DMS53 (cell line): ENCODE data around the gene G6PC3.
"Not testable (repeated sequence)": the region's sequence is repeated elsewhere in the genome, so short reads cannot be mapped to it uniquely, and the experiment has no call there.

Experiments
- DNase-seq: peaks from one replicate; lab custom pipeline; 2025; lab: John Stamatoyannopoulos, UW

The G6PC3 gene

GRCh38 chr17:44084131-44084538 is 13.6 kb downstream of the G6PC3 start:
- peak; percentile 65 for DNase-seq

GRCh38 chr17:44084921-44085320 is 14.4 kb downstream of the G6PC3 start:
- no peak for DNase-seq

DNA sequence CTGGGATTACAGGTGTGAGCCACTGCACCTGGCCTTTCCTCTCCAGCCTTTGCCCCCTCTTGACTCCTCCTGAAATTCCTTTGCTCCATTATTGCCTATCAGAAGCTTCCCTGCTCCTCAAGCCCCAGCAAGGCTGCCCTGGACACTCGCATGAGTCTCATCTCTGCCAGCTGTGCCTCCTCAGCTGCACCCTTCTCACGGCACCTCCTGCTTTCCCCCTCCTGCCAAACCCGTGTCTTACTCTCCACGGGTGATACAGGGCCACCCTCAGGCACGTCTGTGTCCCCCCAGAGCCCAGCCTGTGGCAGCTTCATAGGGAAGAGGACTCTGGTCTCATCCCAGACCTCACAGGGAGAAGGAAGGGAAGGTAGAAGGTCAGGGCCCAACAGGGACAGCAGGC is 15.4 kb downstream of the G6PC3 start:
- no peak for DNase-seq

DNA sequence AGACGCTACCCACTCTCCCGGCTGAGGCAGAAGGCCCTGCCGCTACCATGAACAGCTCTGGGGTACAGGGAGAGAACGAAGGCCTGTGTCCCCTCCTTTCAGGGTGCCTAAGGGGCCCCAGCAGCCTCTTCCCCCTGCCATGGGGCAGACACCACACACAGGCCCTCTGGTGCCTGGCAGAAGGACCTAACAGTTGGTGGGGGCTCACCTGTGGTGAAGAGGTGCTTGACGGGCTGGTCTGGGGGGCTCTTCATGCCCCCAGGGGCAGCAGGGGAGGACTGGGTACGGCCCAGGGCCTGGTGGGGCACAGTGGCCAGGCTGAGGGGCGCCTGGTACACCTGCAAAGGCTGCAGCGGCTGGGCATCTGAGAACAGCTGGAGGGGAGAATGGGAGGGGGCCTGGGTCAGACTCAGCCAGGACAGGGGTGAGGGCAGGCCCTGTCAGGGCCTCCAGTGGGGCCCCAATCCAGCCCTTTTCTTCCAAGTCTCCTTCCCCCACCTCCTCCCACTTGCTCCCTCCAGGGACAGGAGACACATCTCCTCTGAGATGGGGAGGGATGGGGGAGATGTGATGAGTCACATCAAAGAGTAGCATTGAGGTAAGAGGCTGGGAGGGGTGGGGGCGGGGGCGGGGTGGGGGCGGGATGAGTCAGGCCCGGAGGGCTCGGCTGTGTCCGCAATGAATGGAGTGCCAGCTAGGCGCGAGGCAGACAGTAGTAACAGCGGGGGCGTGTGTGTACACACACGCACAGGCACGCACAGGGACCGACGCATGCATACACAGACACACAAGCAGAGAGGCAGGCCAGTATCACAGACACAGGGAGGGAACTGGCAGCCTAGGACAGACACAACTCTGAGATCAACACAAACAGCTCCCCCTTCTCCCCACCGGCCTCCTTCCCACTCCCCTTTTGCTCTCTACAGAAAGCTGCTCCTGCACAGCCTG is 16.1 kb downstream of the G6PC3 start:
- DNase-seq = peak; percentile 91

DNA sequence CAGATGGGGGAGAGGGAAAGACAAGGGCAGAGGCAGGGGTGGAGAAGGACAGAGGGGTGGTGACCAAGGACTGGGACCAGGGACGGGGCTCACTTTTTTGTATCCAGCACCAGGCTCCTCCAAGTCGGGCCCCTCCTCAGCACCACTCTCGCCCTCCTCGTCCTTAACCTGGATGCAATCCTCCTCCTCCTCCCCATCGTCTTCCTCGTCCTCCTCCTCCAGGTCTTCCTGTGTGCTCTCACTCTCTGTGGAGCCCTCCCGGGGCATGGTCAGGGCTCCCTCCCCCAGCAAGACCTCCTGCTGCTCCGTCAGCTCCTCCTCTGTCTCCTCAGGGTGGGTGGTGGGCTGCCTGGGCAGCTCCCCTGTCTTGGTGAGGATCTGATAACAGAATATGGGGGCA is 16.8 kb downstream of the G6PC3 start:
- DNase-seq = no peak

GRCh38 chr17:44088254-44088653 is 17.7 kb downstream of the G6PC3 start:
- no peak for DNase-seq

DNA sequence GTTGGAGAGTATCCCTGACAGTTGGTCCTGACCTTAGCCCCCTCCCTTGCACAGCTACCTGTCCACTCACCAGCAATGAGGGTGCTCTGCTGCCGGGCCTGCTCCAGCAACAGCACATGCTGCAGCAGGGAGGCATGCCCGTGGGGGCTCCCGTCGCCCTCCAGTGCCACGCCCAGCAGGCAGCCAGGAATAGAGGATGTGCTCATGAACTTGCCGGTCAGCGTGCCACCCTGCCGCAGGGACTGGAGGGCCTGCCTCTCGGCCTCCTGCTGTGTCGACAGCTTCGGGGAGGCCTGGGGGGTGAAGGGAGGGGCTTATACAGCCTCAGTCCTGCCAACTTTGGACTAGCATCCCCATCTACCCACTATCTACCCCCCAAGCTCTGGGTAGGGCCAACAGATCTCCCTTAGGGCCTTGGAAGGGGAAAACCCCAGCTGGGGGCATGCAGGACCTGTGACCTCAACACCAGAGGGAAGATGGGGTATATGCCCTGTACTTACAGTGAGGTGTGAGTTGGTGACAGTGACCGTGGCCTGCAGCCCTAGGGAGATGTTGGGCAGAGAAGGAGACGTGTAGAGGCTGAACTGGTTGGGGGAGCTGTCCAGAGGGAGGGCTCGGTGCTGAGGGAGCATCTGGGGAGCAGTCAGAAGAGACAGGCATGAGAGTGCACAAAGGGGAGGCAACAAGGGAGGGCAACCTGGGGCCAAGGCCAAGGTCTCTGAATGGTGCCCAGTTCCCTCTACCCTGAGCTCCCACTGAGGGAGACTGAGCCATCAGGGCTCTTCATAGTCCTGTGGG is 20.9 kb downstream of the G6PC3 start:
- no peak for DNase-seq

GRCh38 chr17:44092051-44092450 is 21.5 kb downstream of the G6PC3 start:
- no peak for DNase-seq

GRCh38 chr17:44093231-44093900 is 22.8 kb downstream of the G6PC3 start:
- DNase-seq = peak; percentile 42

DNA sequence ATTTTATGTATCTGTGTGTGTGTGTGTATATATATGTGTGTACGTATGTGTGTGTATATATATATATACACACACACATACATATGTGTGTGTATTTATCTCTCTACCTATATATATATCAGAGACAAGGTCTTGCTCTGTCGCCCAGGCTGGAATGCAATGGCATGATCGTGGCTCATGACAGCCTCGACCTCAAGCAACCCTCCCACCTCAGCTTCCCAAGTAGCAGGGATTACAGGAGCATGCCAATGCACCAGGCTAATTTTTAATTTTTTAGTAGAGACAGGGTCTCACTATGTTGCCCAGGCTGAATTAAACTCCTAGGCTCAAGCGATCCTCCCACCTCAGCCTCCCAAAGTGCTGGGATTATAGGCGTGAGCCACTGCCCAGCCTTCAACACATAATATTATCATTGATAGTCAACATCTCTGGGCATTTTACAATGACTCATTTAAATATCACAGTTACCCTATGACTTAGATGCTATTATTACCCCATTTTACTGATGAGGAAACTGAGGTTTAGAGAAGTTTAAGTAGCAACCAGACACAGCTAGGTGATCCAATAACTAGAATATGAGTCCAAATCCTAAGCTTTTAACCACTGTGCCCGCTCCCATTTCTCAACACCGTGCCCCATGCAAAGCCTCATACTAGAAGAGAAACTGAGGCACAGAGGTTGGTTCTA is 24.3 kb downstream of the G6PC3 start:
- no peak for DNase-seq

GRCh38 chr17:44095388-44095646 is 24.8 kb downstream of the G6PC3 start:
- DNase-seq = no peak

DNA sequence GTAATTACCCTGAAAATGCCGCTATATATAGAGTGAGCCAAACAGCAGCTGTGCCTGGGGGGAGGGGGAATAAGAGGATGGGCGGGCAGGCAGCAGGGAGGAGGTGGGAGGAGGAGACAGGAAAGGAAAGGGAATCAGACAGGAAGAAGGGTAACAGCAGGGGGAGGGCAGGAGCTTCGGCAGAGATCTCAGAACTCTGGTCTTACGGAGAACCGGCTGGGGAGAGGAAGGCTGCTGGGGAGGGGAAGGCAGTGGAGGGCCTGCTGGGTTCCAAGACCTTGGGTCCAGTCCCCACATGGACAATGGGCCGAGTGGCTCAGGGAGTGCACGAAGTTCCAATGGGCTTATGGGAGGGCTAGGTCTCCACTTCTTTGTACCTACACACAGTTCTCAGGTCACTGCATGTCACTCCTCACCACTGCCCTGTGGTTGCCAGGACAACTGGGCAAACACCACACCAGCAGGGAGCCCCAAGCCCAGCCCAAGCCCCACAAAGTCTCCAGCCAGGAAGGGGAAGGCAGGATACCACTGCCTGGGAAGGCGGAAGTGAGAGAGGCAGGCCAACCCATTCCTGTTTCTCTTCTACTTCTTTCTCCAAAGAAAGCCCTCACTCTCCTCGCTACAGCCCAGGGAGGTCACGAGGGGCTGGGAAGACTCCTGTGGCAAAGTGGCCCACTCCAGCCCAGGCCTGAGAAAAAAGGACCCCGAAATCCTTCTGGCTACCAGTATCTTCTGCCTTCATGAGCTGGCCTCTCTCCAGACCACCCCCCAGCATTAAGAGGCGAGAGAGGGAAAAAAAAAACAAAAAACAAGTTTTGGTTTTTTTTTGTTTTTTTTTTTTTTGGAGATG is 25.3 kb downstream of the G6PC3 start:
- DNase-seq = peak; percentile 98

DNA sequence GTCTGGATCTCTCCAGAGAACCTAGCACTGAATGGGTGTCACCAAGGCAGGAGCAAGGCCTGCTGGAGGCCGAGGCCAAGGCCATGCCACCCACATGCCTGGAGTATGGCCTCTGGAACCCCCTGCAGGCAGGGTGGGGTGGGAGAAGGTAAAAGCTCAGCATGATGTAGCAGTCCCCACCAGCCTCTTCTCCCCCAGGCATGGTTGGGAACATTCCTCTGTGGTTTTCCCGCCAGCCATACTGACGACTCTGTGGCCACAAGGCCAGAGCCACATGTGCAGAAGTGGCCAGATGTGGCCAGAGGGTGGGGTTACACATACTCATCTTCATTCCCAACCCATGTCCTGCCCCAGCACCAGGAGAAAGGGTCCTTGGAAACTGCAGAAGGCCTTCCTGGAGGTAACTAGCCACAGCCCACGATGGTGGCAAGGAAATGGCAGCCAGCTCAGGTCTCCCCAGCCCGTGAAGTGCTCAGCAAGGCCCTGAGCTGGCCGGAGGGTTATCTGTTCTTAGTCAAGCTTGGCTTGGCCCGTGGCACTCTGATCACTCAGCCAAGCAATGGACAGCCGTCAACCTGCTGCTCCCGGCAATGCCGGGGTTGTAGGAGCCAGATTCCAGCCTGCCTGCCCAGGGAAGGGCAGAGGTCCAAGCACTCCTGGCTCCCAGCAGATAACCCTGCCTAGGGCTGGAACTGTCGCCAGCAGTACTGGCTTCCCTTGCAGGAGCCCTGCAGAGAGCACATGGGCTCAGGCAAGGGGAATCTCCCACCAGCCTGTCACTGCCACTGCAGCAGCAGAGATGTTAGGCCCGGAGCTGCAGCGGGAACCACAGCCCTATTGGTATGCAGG is 26.8 kb downstream of the G6PC3 start:
- DNase-seq = no peak

GRCh38 chr17:44101858-44102257 is 31.3 kb downstream of the G6PC3 start:
- not testable (repeated sequence) for DNase-seq

DNA sequence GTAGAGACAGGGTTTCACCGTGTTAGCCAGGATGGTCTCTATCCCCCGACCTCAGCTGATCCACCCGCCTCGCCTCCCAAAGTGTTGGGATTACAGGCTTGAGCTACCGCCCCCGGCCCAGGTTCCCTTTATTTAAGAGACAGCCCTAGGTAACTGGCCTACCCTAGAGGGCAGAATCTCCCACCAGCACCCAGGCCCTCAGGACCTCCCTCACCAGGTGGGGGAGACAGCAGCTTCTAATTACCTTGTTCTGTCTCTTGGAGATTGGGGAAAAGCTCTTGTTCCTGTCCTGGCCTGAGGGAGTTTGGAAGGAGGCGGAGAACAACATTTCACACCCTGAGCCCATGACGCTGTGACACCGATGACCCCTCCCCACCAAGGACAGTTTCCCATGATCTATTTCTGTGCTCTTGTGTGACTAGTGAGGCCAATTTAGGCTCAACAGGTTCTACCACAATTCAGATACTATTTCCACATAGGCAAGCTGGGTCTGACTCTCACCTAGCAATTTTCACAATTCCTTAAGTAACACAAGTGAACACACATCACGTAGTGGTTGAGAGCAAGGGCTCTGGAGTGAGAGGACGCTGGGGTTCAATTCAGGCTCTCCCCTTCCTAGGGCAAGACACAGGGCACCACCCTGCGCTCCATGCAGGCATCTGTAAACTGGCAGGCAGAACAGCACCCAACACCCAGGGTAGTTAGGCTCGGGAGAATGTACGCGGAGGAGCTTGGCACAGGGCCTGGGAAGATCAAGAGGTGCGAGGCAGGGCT is 32.5 kb downstream of the G6PC3 start:
- DNase-seq = no peak

DNA sequence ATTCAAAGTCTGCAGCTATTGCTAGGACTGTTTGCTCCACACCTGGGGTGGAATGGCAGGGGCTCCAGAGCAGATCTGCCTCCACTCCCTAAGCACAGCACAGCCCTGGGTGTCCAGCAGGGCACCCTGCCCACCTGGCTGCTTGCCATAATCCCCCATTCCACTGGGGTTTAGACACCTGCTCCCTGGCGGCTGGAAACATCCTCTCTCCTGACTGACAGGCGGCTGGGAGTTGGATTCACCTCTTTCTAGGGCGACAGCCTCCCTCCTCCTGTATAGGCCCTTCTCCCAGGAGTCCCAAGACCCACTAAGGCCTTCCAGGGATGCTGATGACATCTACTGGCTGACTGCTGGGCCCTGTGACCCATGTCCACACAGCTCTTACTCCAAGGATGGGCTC is 34.9 kb downstream of the G6PC3 start:
- no peak for DNase-seq

DNA sequence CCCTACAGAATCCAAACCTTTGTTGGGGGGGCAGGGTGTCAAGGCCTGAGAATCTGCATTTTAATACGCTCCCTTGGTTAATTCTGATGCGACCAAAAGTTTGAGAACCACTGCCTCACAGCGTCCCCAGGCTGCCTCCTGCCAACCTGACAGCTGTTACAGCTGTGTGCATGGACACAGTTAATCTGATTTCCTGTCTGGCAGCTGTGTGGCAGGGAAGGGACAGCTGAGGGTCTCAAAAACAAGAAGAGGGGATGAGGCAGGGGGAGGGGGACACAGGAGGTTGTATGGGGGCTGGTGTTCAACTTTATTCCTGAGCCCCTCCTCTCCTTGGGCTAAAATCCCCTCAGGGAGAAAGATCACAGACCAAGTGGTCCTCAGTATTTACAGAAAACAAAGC is 35.4 kb downstream of the G6PC3 start:
- no peak for DNase-seq

DNA sequence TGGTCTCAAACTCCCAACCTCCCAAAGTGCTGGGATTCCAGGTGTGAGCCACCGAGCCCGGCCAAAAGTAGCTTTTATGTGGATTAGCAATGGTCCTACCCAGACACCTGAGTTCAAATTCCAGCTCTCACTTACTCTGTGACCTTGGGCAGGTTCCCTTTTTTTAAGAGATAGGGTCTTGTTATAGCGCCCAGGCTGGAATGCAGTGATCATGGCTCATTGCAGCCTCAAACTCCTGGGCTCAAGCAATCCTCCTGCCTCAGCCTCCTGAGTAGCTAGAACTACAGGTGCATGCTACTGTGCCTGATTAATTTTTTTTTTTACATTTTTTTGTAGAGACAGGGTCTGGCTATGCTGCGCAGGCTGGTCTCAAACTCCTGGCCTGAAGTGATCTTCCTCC is 36.3 kb downstream of the G6PC3 start:
- DNase-seq = no peak
